ENCODE results near the gene NR1D2. TPM values are rescaled to one million over a fixed set of nuclear protein-coding genes. Genes with fewer than 3 reads are reported as not detected.

Gene NR1D2
- total and polyA plus RNA-seq, 4 donors: 6.1 to 35.7 (median 21.2) TPM

GRCh38 chr3:23961913-23962312, 16.8 kb downstream of the NR1D2 start:
- DNase-seq: no peak
- peaks cover under 1 to 18% (median 3%) of the 10 kb centered on the region in 5 donors for H3K4me1 ChIP-seq (ENCODE audit: control insufficient read depth in 5 of 5, insufficient read depth in 5 of 5, low read length in 5 of 5)

GRCh38 chr3:23964537-23965235, 19.6 kb downstream of the NR1D2 start:
- 84 to 93% methylated on average over 3 of the region's 3 CpGs for WGBS, 2 donors
- no peak for TF ChIP-seq CTCF (IDR thresholded peaks at IDR 0.05; ENCODE audit: control extremely low read depth, extremely low read depth)
- peaks cover 5 to 37% (median 11%) of the 10 kb centered on the region in 4 donors for H3K36me3 ChIP-seq (ENCODE audit: control insufficient read depth in 4 of 4, insufficient read depth in 4 of 4, low read length in 4 of 4)
- no peaks in the 10 kb centered on the region for H3K9me3 ChIP-seq (ENCODE audit: control insufficient read depth in 4 of 4, insufficient read depth in 3 of 4, low read length in 3 of 4)
- ATAC-seq (ENCODE audit: insufficient read depth, low FRiP score) (no peak), DNase-seq (no peak)
- H3K27ac ChIP-seq (ENCODE audit: low read depth in 1 of 2, low read length in 1 of 2): no peak overlapping the region
- no peaks in the 10 kb centered on the region for H3K27me3 ChIP-seq (ENCODE audit: control insufficient read depth in 3 of 3, insufficient read depth in 3 of 3, low read length in 2 of 3)
- no peak overlapping the region for H3K4me3 ChIP-seq
- H3K4me1 ChIP-seq (ENCODE audit: control insufficient read depth in 5 of 5, insufficient read depth in 5 of 5, low read length in 5 of 5): peaks cover 0 to 18% (median 2%) of the 10 kb centered on the region in 5 donors
- H3K9ac ChIP-seq (ENCODE audit: insufficient read depth in 1 of 2, low read length in 2 of 2): no peak overlapping the region

More at GRCh38 chr3:23961913-23962312, 16.8 kb downstream of the NR1D2 start:
- no peaks in the 10 kb centered on the region for H3K27me3 ChIP-seq (ENCODE audit: control insufficient read depth in 3 of 3, insufficient read depth in 3 of 3, low read length in 2 of 3)
- no peak for TF ChIP-seq CTCF (IDR thresholded peaks at IDR 0.05; ENCODE audit: control extremely low read depth, extremely low read depth)
- H3K9me3 ChIP-seq (ENCODE audit: control insufficient read depth in 4 of 4, insufficient read depth in 3 of 4, low read length in 3 of 4): no peaks in the 10 kb centered on the region
- no peak overlapping the region for H3K4me3 ChIP-seq
- 96 to 97% methylated on average over 5 of the region's 5 CpGs for WGBS, 2 donors
- H3K27ac ChIP-seq (ENCODE audit: low read depth in 1 of 2, low read length in 1 of 2): no peak overlapping the region
- H3K9ac ChIP-seq (ENCODE audit: insufficient read depth in 1 of 2, low read length in 2 of 2): no peak overlapping the region
- ATAC-seq (ENCODE audit: insufficient read depth, low FRiP score): no peak
- peaks cover 6 to 40% (median 12%) of the 10 kb centered on the region in 4 donors for H3K36me3 ChIP-seq (ENCODE audit: control insufficient read depth in 4 of 4, insufficient read depth in 4 of 4, low read length in 4 of 4)

GRCh38 chr3:23966328-23966727, 21.2 kb downstream of the NR1D2 start:
- Histone ChIP-seq H3K4me1 (ENCODE audit: control insufficient read depth in 5 of 5, insufficient read depth in 5 of 5, low read length in 5 of 5) (peaks cover 0 to 18% (median 2%) of the 10 kb centered on the region in 5 donors), H3K9ac (ENCODE audit: insufficient read depth in 1 of 2, low read length in 2 of 2) (no peak overlapping the region), H3K4me3 (no peak overlapping the region), H3K27me3 (ENCODE audit: control insufficient read depth in 3 of 3, insufficient read depth in 3 of 3, low read length in 2 of 3) (no peaks in the 10 kb centered on the region), H3K27ac (ENCODE audit: low read depth in 1 of 2, low read length in 1 of 2) (no peak overlapping the region), H3K9me3 (ENCODE audit: control insufficient read depth in 4 of 4, insufficient read depth in 3 of 4, low read length in 3 of 4) (no peaks in the 10 kb centered on the region), H3K36me3 (ENCODE audit: control insufficient read depth in 4 of 4, insufficient read depth in 4 of 4, low read length in 4 of 4) (peaks cover 4 to 30% (median 9%) of the 10 kb centered on the region in 4 donors)
- TF ChIP-seq CTCF (IDR thresholded peaks at IDR 0.05; ENCODE audit: control extremely low read depth, extremely low read depth): no peak
- ATAC-seq (ENCODE audit: insufficient read depth, low FRiP score) (no peak), DNase-seq (peak; percentile 81 to 99 (median 99))
- 86 to 91% methylated on average over 1 of the region's 1 CpG for WGBS, 2 donors
